Skeletal muscle satellite cell (primary cell): ENCODE results near the gene ANKS1B.
"Not testable (repeated sequence)": the region's sequence is repeated elsewhere in the genome, so short reads cannot be mapped to it uniquely, and the experiment has no call there.

Experiments
- H3K27me3 ChIP-seq: 2 replicates; pipeline ENCODE4 v1.7.0; 2013; ENCODE audit warnings: low read length; ENCODE audit not compliant: control insufficient read depth, insufficient read depth
- H3K36me3 ChIP-seq: 2 replicates; pipeline ENCODE4 v1.7.0; 2013; ENCODE audit warnings: mild to moderate bottlenecking, control low read depth, low read length; ENCODE audit not compliant: insufficient read depth
- H3K4me1 ChIP-seq: 2 replicates; pipeline ENCODE4 v1.7.0; 2013; ENCODE audit warnings: low read length; ENCODE audit not compliant: control insufficient read depth, insufficient read depth
- H3K4me2 ChIP-seq: 2 replicates; pipeline ENCODE4 v1.7.0; 2013; ENCODE audit warnings: mild to moderate bottlenecking, low read length
- H3K4me3 ChIP-seq: 2 replicates; pipeline ENCODE4 v1.7.0; 2013; ENCODE audit warnings: low read length
- H3K9ac ChIP-seq: 2 replicates; pipeline ENCODE4 v1.7.0; 2013; ENCODE audit warnings: mild to moderate bottlenecking, low read depth, low read length, moderate library complexity
- H3K9me3 ChIP-seq: replicated peaks from 2 replicates; pipeline ENCODE4 v1.7.0; 2013; ENCODE audit warnings: mild to moderate bottlenecking, control low read depth, low read length

The ANKS1B gene

DNA sequence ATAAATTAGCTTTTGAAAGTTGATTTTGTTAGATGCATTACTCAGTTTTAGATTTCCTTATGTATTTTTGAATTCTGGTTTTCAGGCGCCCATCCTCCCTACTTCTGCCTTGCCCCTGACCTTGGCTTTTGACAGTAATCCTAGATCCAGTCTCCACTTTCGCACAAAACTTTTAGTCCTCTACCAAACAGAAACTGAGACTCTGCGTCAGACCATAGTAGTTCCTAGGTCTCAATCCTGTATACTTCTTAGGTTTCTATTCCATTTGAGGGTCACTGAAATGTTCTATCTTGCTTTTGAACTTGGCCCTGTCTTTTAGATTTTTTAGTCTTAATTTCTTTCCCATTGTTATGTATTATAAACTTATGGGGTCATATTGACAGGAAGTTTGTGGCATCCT, 645.1 kb downstream of the ANKS1B start:
- Histone ChIP-seq H3K9ac (no peak overlapping the region), H3K9me3 (no peaks in the 10 kb centered on the region), H3K4me2 (no peak overlapping the region), H3K4me1 (peaks cover 13% of the 10 kb centered on the region), H3K4me3 (no peak overlapping the region), H3K36me3 (no peaks in the 10 kb centered on the region), H3K27me3 (no peaks in the 10 kb centered on the region)

- no peak overlapping the region for H3K4me2 ChIP-seq
- no peak overlapping the region for H3K4me3 ChIP-seq
- H3K9ac ChIP-seq: no peak overlapping the region
- no peaks in the 10 kb centered on the region for H3K27me3 ChIP-seq
- no peaks in the 10 kb centered on the region for H3K9me3 ChIP-seq
- no peaks in the 10 kb centered on the region for H3K36me3 ChIP-seq
- peaks cover 9% of the 10 kb centered on the region for H3K4me1 ChIP-seq
Measured at GRCh38 chr12:99334285-99335056, 650.3 kb downstream of the ANKS1B start.

- Histone ChIP-seq H3K36me3 (no peaks in the 10 kb centered on the region), H3K4me2 (no peak overlapping the region), H3K9me3 (no peaks in the 10 kb centered on the region), H3K4me1 (peaks cover 9% of the 10 kb centered on the region), H3K27me3 (no peaks in the 10 kb centered on the region), H3K9ac (no peak overlapping the region), H3K4me3 (no peak overlapping the region)
Measured at GRCh38 chr12:99332936-99333591, 651.7 kb downstream of the ANKS1B start.

- Histone ChIP-seq H3K27me3 (no peaks in the 10 kb centered on the region), H3K9ac (no peak overlapping the region), H3K4me2 (no peak overlapping the region), H3K4me3 (no peak overlapping the region), H3K9me3 (no peaks in the 10 kb centered on the region), H3K4me1 (peaks cover 9% of the 10 kb centered on the region), H3K36me3 (no peaks in the 10 kb centered on the region)
Measured at GRCh38 chr12:99330216-99330615, 654.5 kb downstream of the ANKS1B start.

- not testable (repeated sequence) for H3K36me3 ChIP-seq, H3K27me3 ChIP-seq, H3K4me3 ChIP-seq, H3K4me2 ChIP-seq, H3K9me3 ChIP-seq, H3K4me1 ChIP-seq, H3K9ac ChIP-seq
Measured at GRCh38 chr12:99321210-99321609, 663.5 kb downstream of the ANKS1B start.

GRCh38 chr12:99311373-99311772, 673.4 kb downstream of the ANKS1B start:
- no peak overlapping the region for H3K9ac ChIP-seq
- H3K4me3 ChIP-seq: no peak overlapping the region
- no peaks in the 10 kb centered on the region for H3K36me3 ChIP-seq
- H3K4me1 ChIP-seq: no peaks in the 10 kb centered on the region
- no peaks in the 10 kb centered on the region for H3K27me3 ChIP-seq
- no peaks in the 10 kb centered on the region for H3K9me3 ChIP-seq
- H3K4me2 ChIP-seq: no peak overlapping the region

GRCh38 chr12:99309812-99310211, 674.9 kb downstream of the ANKS1B start:
- Histone ChIP-seq H3K9ac (no peak overlapping the region), H3K4me1 (no peaks in the 10 kb centered on the region), H3K4me2 (no peak overlapping the region)

GRCh38 chr12:99302874-99303273, 681.9 kb downstream of the ANKS1B start:
- Histone ChIP-seq H3K4me3 (no peak overlapping the region), H3K27me3 (no peaks in the 10 kb centered on the region), H3K9ac (no peak overlapping the region), H3K4me1 (no peaks in the 10 kb centered on the region), H3K4me2 (no peak overlapping the region), H3K36me3 (no peaks in the 10 kb centered on the region), H3K9me3 (no peaks in the 10 kb centered on the region)

More at GRCh38 chr12:99309812-99310211, 674.9 kb downstream of the ANKS1B start:
- Histone ChIP-seq H3K27me3 (no peaks in the 10 kb centered on the region), H3K9me3 (no peaks in the 10 kb centered on the region), H3K4me3 (no peak overlapping the region), H3K36me3 (no peaks in the 10 kb centered on the region)

GRCh38 chr12:99287136-99287535, 697.6 kb downstream of the ANKS1B start:
- Histone ChIP-seq H3K36me3 (no peaks in the 10 kb centered on the region), H3K9me3 (no peaks in the 10 kb centered on the region), H3K4me3 (no peak overlapping the region), H3K9ac (no peak overlapping the region), H3K4me2 (no peak overlapping the region), H3K27me3 (no peaks in the 10 kb centered on the region), H3K4me1 (peaks cover 11% of the 10 kb centered on the region)

DNA sequence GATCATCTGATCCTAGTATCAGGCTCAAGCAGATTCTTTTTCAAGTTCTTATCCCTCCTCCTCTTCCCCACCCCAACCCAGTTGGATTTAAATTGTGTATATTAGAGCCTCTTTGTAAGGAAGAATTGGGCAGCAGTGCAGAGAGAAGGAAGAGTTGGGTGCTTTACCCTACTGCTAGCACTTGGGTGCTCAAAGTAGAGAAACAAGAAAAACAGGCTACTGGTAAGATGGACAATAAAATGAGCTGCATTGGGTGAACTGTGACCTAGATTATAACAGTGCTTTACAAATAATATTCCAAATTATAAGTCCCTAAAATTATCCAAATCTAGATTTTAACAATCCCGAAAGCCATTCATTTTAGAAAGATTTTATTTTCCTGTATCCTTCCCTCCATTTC, 700.6 kb downstream of the ANKS1B start:
- Histone ChIP-seq H3K27me3 (no peaks in the 10 kb centered on the region), H3K4me2 (no peak overlapping the region), H3K36me3 (no peaks in the 10 kb centered on the region), H3K4me1 (peaks cover 26% of the 10 kb centered on the region), H3K4me3 (no peak overlapping the region), H3K9ac (no peak overlapping the region), H3K9me3 (no peaks in the 10 kb centered on the region)

- Histone ChIP-seq H3K4me3 (no peak overlapping the region), H3K4me1 (peaks cover 26% of the 10 kb centered on the region), H3K27me3 (no peaks in the 10 kb centered on the region), H3K4me2 (peak overlapping the region; percentile 5), H3K9ac (peak overlapping the region; percentile 14), H3K9me3 (no peaks in the 10 kb centered on the region), H3K36me3 (no peaks in the 10 kb centered on the region)
Measured at GRCh38 chr12:99282624-99283023, 702.1 kb downstream of the ANKS1B start.

- Histone ChIP-seq H3K27me3 (no peaks in the 10 kb centered on the region), H3K36me3 (no peaks in the 10 kb centered on the region), H3K9ac (no peak overlapping the region), H3K4me1 (peaks cover 26% of the 10 kb centered on the region), H3K9me3 (no peaks in the 10 kb centered on the region), H3K4me2 (no peak overlapping the region), H3K4me3 (no peak overlapping the region)
Measured at GRCh38 chr12:99282086-99282485, 702.6 kb downstream of the ANKS1B start.
